ENCODE measurements around the gene SLC7A14. TPM values are rescaled to one million over a fixed set of nuclear protein-coding genes. Genes with fewer than 3 reads are reported as not detected.

Gene SLC7A14
- total RNA-seq, 1 donor from 2014 or later: not detected

GRCh38 chr3:170431054-170431453, 154.8 kb downstream of the SLC7A14 start:
- Mint-ChIP-seq H3K36me3 (peaks cover 2% of the 10 kb centered on the region), H3K27ac (no peak overlapping the region), H3K27me3 (ENCODE audit: insufficient read depth, low read depth) (peaks cover 2% of the 10 kb centered on the region), H3K9me3 (no peaks in the 10 kb centered on the region), H3K4me1 (peaks cover 35% of the 10 kb centered on the region), H3K4me3 (no peak overlapping the region)
- Histone ChIP-seq H3K9ac (no peak overlapping the region), H3K9me3 (ENCODE audit: low read depth) (no peaks in the 10 kb centered on the region), H3F3A (ENCODE audit: low read depth) (peaks cover 15% of the 10 kb centered on the region), H3K4me3 (no peak overlapping the region), H2AFZ (replicated peaks) (no peak overlapping the region), H3K27ac (no peak overlapping the region), H3K4me1 (peaks cover 23% of the 10 kb centered on the region), H3K27me3 (no peaks in the 10 kb centered on the region), H3K79me2 (ENCODE audit: low read depth) (no peaks in the 10 kb centered on the region), H3K36me3 (no peaks in the 10 kb centered on the region), H3K4me2 (no peak overlapping the region), H4K20me1 (ENCODE audit: low read depth) (no peaks in the 10 kb centered on the region)
- no peak for DNase-seq (ENCODE audit: low spot score)
- TF ChIP-seq, protein P1, sequence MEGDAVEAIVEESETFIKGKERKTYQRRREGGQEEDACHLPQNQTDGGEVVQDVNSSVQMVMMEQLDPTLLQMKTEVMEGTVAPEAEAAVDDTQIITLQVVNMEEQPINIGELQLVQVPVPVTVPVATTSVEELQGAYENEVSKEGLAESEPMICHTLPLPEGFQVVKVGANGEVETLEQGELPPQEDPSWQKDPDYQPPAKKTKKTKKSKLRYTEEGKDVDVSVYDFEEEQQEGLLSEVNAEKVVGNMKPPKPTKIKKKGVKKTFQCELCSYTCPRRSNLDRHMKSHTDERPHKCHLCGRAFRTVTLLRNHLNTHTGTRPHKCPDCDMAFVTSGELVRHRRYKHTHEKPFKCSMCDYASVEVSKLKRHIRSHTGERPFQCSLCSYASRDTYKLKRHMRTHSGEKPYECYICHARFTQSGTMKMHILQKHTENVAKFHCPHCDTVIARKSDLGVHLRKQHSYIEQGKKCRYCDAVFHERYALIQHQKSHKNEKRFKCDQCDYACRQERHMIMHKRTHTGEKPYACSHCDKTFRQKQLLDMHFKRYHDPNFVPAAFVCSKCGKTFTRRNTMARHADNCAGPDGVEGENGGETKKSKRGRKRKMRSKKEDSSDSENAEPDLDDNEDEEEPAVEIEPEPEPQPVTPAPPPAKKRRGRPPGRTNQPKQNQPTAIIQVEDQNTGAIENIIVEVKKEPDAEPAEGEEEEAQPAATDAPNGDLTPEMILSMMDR (IDR thresholded peaks at IDR 0.05): peak; percentile 16
- TF ChIP-seq EZH2phosphoT487 (IDR thresholded peaks at IDR 0.05): no peak

DNA sequence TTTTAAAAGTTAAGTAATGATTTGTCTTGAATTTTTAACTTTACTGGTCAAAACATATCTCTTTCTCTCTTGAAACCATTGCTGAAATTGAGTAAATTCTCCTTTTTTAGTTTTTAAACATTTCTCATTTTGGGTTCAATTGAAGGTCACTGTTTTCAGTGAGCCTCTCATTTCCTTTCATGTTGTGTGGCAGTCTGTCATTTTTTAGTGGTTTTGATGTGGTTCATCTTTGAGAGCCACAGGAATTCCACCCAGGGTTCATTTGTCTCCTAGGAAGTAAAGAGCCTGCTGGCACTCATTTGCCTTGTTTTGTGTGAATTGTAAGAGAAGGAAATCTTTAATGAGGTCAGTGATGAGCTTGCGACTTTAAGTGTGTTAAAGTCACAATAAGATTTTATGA, 156.8 kb downstream of the SLC7A14 start:
- H3K27me3 Mint-ChIP-seq (ENCODE audit: insufficient read depth, low read depth): peaks cover 2% of the 10 kb centered on the region
- Histone ChIP-seq H3K9me3 (ENCODE audit: low read depth) (no peaks in the 10 kb centered on the region), H3K27me3 (no peaks in the 10 kb centered on the region), H3K79me2 (ENCODE audit: low read depth) (no peaks in the 10 kb centered on the region), H3K4me2 (peak overlapping the region; percentile 24), H3K36me3 (no peaks in the 10 kb centered on the region), H2AFZ (replicated peaks) (no peak overlapping the region), H3K9ac (no peak overlapping the region), H3K4me3 (no peak overlapping the region), H3F3A (ENCODE audit: low read depth) (peaks cover 27% of the 10 kb centered on the region), H3K27ac (no peak overlapping the region), H3K4me1 (peaks cover 36% of the 10 kb centered on the region), H4K20me1 (ENCODE audit: low read depth) (no peaks in the 10 kb centered on the region)
- H3K4me3 Mint-ChIP-seq: no peak overlapping the region
- TF ChIP-seq EZH2 (IDR thresholded peaks at IDR 0.05) (no peak), EZH2phosphoT487 (IDR thresholded peaks at IDR 0.05) (no peak)
- TF ChIP-seq, protein P1 (IDR thresholded peaks at IDR 0.05): no peak
- peaks cover 4% of the 10 kb centered on the region for H3K36me3 Mint-ChIP-seq
- H3K9me3 Mint-ChIP-seq: no peaks in the 10 kb centered on the region
- H3K27ac Mint-ChIP-seq: peak overlapping the region; percentile 8
- DNase-seq (ENCODE audit: low spot score): peak; percentile 22
- H3K4me1 Mint-ChIP-seq: peaks cover 52% of the 10 kb centered on the region

GRCh38 chr3:170428095-170428494, 157.8 kb downstream of the SLC7A14 start:
- H3K27me3 ChIP-seq: no peaks in the 10 kb centered on the region
- peaks cover 36% of the 10 kb centered on the region for H3K4me1 ChIP-seq
- no peak overlapping the region for H2AFZ ChIP-seq (replicated peaks)
- no peak overlapping the region for H3K4me3 Mint-ChIP-seq
- H3K4me2 ChIP-seq: no peak overlapping the region
- no peaks in the 10 kb centered on the region for H3K9me3 ChIP-seq (ENCODE audit: low read depth)
- no peak overlapping the region for H3K27ac ChIP-seq
- peaks cover 27% of the 10 kb centered on the region for H3F3A ChIP-seq (ENCODE audit: low read depth)
- no peak overlapping the region for H3K9ac ChIP-seq
- no peaks in the 10 kb centered on the region for H3K36me3 ChIP-seq
- H3K27ac Mint-ChIP-seq: no peak overlapping the region
- peaks cover 52% of the 10 kb centered on the region for H3K4me1 Mint-ChIP-seq
- H3K27me3 Mint-ChIP-seq (ENCODE audit: insufficient read depth, low read depth): peaks cover 2% of the 10 kb centered on the region
- TF ChIP-seq EZH2phosphoT487 (IDR thresholded peaks at IDR 0.05) (no peak), EZH2 (IDR thresholded peaks at IDR 0.05) (no peak)
- TF ChIP-seq, protein P1 (IDR thresholded peaks at IDR 0.05): no peak
- no peak overlapping the region for H3K4me3 ChIP-seq
- no peaks in the 10 kb centered on the region for H3K79me2 ChIP-seq (ENCODE audit: low read depth)
- H3K9me3 Mint-ChIP-seq: no peaks in the 10 kb centered on the region
- peaks cover 4% of the 10 kb centered on the region for H3K36me3 Mint-ChIP-seq
- no peaks in the 10 kb centered on the region for H4K20me1 ChIP-seq (ENCODE audit: low read depth)
- no peak for DNase-seq (ENCODE audit: low spot score)

Measured in neural progenitor cell (in vitro differentiated cells).